ENCODE results near the gene OR1F1.

DNA sequence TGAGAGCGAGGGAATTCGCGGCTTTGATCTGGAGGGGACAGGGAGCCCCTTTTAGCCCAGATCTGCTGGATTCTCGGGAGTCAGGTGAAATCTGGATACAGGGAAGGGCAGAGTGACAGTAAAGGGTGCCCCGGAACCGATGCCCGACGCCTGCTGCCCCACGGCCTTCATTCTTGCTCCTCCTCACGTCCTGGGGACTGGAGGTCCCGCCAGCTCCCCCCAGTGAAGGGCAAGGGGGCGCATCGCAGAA, 596 bp downstream of the OR1F1 start:
- TF ChIP-seq, protein P1, sequence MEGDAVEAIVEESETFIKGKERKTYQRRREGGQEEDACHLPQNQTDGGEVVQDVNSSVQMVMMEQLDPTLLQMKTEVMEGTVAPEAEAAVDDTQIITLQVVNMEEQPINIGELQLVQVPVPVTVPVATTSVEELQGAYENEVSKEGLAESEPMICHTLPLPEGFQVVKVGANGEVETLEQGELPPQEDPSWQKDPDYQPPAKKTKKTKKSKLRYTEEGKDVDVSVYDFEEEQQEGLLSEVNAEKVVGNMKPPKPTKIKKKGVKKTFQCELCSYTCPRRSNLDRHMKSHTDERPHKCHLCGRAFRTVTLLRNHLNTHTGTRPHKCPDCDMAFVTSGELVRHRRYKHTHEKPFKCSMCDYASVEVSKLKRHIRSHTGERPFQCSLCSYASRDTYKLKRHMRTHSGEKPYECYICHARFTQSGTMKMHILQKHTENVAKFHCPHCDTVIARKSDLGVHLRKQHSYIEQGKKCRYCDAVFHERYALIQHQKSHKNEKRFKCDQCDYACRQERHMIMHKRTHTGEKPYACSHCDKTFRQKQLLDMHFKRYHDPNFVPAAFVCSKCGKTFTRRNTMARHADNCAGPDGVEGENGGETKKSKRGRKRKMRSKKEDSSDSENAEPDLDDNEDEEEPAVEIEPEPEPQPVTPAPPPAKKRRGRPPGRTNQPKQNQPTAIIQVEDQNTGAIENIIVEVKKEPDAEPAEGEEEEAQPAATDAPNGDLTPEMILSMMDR (IDR thresholded peaks at IDR 0.05): no peak
- no peak for TF ChIP-seq EZH2 (IDR thresholded peaks at IDR 0.05; ENCODE audit: borderline replicate concordance, insufficient read depth, low read depth, low read length, poor library complexity, severe bottlenecking)
